H1 (cell line): ENCODE measurements around the gene P2RY13.

ENCODE experiments used
- CREB1 ChIP-seq: IDR thresholded peaks from 2 replicates; pipeline ENCODE4 v1.6.1; 2012; ENCODE audit warnings: inconsistent platforms
- CTCF ChIP-seq, 3 experiments: IDR thresholded peaks; 1 replicate in 2 of 3; 2 replicates in 1 of 3; pipeline versions ENCODE4 v1.5.1 to v1.6.1; 2011; ENCODE audit warnings: low read length in 3 of 3, mild to moderate bottlenecking in 3 of 3, inconsistent platforms in 2 of 3, low read depth in 1 of 3, moderate library complexity in 1 of 3; ENCODE audit not compliant: insufficient read depth in 1 of 3; ENCODE audit errors: control extremely low read depth in 1 of 3
- EZH2 ChIP-seq: fragments of 200-600 bp; sonication (generic); IDR thresholded peaks from 2 replicates; pipeline ENCODE4 v1.7.1; 2012; ENCODE audit warnings: low read depth, mild to moderate bottlenecking, moderate library complexity, low read length, inconsistent platforms; ENCODE audit not compliant: severe bottlenecking
- MAX ChIP-seq: IDR thresholded peaks from 2 replicates; pipeline ENCODE4 v1.6.1; 2012; ENCODE audit warnings: inconsistent platforms
- POLR2A ChIP-seq, 2 experiments: IDR thresholded peaks; 1 replicate in 1 of 2; 2 replicates in 1 of 2; pipeline ENCODE4 v1.6.1; 2011; ENCODE audit warnings: low read depth in 2 of 2, low read length in 2 of 2, mild to moderate bottlenecking in 2 of 2; ENCODE audit errors: control extremely low read depth in 1 of 2
- SP4 ChIP-seq: IDR thresholded peaks from 2 replicates; pipeline ENCODE4 v1.6.1; 2012; ENCODE audit warnings: low read length, inconsistent platforms
- ZNF274 ChIP-seq: IDR thresholded peaks from 2 replicates; pipeline ENCODE4 v1.7.0; 2012; ENCODE audit warnings: low read length, borderline replicate concordance; ENCODE audit errors: extremely low read depth

- TF ChIP-seq CREB1 (no peak), MAX (no peak), CTCF (IDR thresholded peaks at IDR 0.05; ENCODE audit: control extremely low read depth in 1 of 3, insufficient read depth in 1 of 3, low read depth in 1 of 3, low read length in 3 of 3) (no peak), SP4 (no peak), POLR2A (IDR thresholded peaks at IDR 0.05; ENCODE audit: control extremely low read depth in 1 of 2, low read depth in 2 of 2, low read length in 2 of 2) (no peak), ZNF274 (no peak), EZH2 (no peak)
Observed at GRCh38 chr3:151320131-151320530, 9.2 kb downstream of the P2RY13 start.
